GM18526 (cell line): ENCODE data around the gene SRP72.

ENCODE experiments used
- POLR2A ChIP-seq: IDR thresholded peaks from 3 replicates; pipeline ENCODE4 v1.6.1; 2011; ENCODE audit not compliant: insufficient read length; ENCODE audit errors: extremely low read depth

Gene SRP72

GRCh38 chr4:56467284-56468096, at the start of gene SRP72:
TSS of gene SRP72 (plus strand) at chr4:56467617. CDS start at chr4:56467636, 19 bp downstream.
- peak; percentile 80 for TF ChIP-seq POLR2A

- TF ChIP-seq POLR2A, result no peak
Observed at GRCh38 chr4:56424176-56424575, 43.2 kb upstream of the SRP72 start.

GRCh38 chr4:56424697-56425514, 42.5 kb upstream of the SRP72 start:
- TF ChIP-seq POLR2A, result no peak

GRCh38 chr4:56425518-56425917, 41.9 kb upstream of the SRP72 start:
- TF ChIP-seq POLR2A, result no peak

- no peak for TF ChIP-seq POLR2A
Observed at GRCh38 chr4:56426273-56426672, 41.1 kb upstream of the SRP72 start.

- no peak for TF ChIP-seq POLR2A
Observed at GRCh38 chr4:56427179-56427578, 40.2 kb upstream of the SRP72 start.

- TF ChIP-seq POLR2A, result no peak
Observed at GRCh38 chr4:56430203-56430602, 37.2 kb upstream of the SRP72 start.

- TF ChIP-seq POLR2A, result no peak
Observed at GRCh38 chr4:56433280-56433679, 34.1 kb upstream of the SRP72 start.

GRCh38 chr4:56434599-56435139, 32.7 kb upstream of the SRP72 start:
- TF ChIP-seq POLR2A, result no peak

GRCh38 chr4:56435140-56435926, 32.1 kb upstream of the SRP72 start, which contains the start of gene PPAT:
TSS of gene PPAT (minus strand) at chr4:56435615. CDS start at chr4:56435477, 138 bp downstream.
- TF ChIP-seq POLR2A, result peak; percentile 88

GRCh38 chr4:56438766-56439165, 28.7 kb upstream of the SRP72 start:
- no peak for TF ChIP-seq POLR2A

- TF ChIP-seq POLR2A, result no peak
Observed at GRCh38 chr4:56440983-56441382, 26.4 kb upstream of the SRP72 start.

- TF ChIP-seq POLR2A, result no peak
Observed at GRCh38 chr4:56444719-56445118, 22.7 kb upstream of the SRP72 start.

- TF ChIP-seq POLR2A, result no peak
Observed at GRCh38 chr4:56445699-56446098, 21.7 kb upstream of the SRP72 start.

- TF ChIP-seq POLR2A, result no peak
Observed at GRCh38 chr4:56448301-56448700, 19.1 kb upstream of the SRP72 start.

GRCh38 chr4:56450342-56450741, 17.1 kb upstream of the SRP72 start:
- TF ChIP-seq POLR2A, result no peak

- TF ChIP-seq POLR2A, result no peak
Observed at GRCh38 chr4:56460085-56460484, 7.3 kb upstream of the SRP72 start.
